K562 (cell line): ENCODE data around the gene KLF13. TPM values are rescaled to one million over a fixed set of nuclear protein-coding genes. Genes with fewer than 3 reads are reported as not detected.
A peak's percentile ranks its signal among the peaks of the same experiment; 100 is the strongest.

Experiments
- ATF7 ChIP-seq: fragments of 450-650 bp; IDR thresholded peaks from 2 replicates; pipeline ENCODE4 v1.7.1; 2014; ENCODE audit warnings: mild to moderate bottlenecking, moderate library complexity
- GATAD2A ChIP-seq: fragments of 450-650 bp; IDR thresholded peaks from 2 replicates; pipeline ENCODE4 v1.6.1; 2017
- HDAC1 ChIP-seq, 2 experiments: fragments of 450-650 bp; IDR thresholded peaks; 2 replicates each; pipeline ENCODE4 v1.6.1; 2016 to 2017; ENCODE audit warnings: inconsistent platforms in 1 of 2, mild to moderate bottlenecking in 1 of 2, moderate library complexity in 1 of 2
- L3MBTL2 ChIP-seq: fragments of 450-650 bp; IDR thresholded peaks from 2 replicates; pipeline ENCODE4 v1.6.1; 2016; ENCODE audit warnings: mild to moderate bottlenecking, moderate library complexity
- NFATC3 ChIP-seq: fragments of 450-650 bp; IDR thresholded peaks from 2 replicates; pipeline ENCODE4 v1.6.1; 2017; ENCODE audit warnings: mild to moderate bottlenecking
- RBFOX2 ChIP-seq: fragments of 200-400 bp; formaldehyde crosslinking; IDR thresholded peaks from 2 replicates; pipeline ENCODE4 v1.6.1; 2017; ENCODE audit warnings: low read depth, mild to moderate bottlenecking, low read length, moderate library complexity
- TGIF2 ChIP-seq: sonication (generic); formaldehyde crosslinking; IDR thresholded peaks from 2 replicates; pipeline ENCODE4 v1.8.1; 2022; ENCODE audit warnings: mild to moderate bottlenecking, missing genetic modification reagents, moderate library complexity
- polyA plus RNA-seq, 8 experiments: library from polyadenylated mRNA; depleted of rRNA in 4 of 8; stranded (reverse) in 5 of 8; unstranded in 3 of 8; fragments of >200 nt; fragmentation: Nextera tagmentation in 2 of 8; fragmentation: Illumina TruSeq in 1 of 8; extraction: Ambion mirVana in 2 of 8; extraction: Trizol in 1 of 8; gene quantifications; 2 replicates each; pipeline versions ENCODE4 v1.2.1 to v1.2.3, GENCODE V29; 2011 to 2014; ENCODE audit warnings: inconsistent platforms in 1 of 8, missing spikeins in 1 of 8
- total RNA-seq, 7 experiments: library from RNA; depleted of rRNA in 6 of 7; stranded (reverse); fragments of >200 nt in 6 of 7; fragmentation: Illumina TruSeq in 2 of 7; extraction: Trizol in 2 of 7; gene quantifications; 2 replicates each; pipeline versions ENCODE4 v1.2.1 to v1.2.3, GENCODE V29; 2011 to 2021; ENCODE audit warnings: low replicate concordance in 1 of 7
- TF ChIP-seq, protein P1 (sequence below): fragments of 450-650 bp; IDR thresholded peaks from 2 replicates; pipeline ENCODE4 v1.7.1; 2018; ENCODE audit warnings: mild to moderate bottlenecking, low read depth; ENCODE audit not compliant: partially characterized antibody
- TF ChIP-seq, protein P2 (sequence below): sonication (generic); formaldehyde crosslinking; IDR thresholded peaks from 2 replicates; pipeline ENCODE4 v1.8.0; 2022; ENCODE audit warnings: missing genetic modification reagents, mild to moderate bottlenecking, moderate library complexity, borderline replicate concordance
- TF ChIP-seq, protein P3 (sequence below): fragments of 450-650 bp; IDR thresholded peaks from 2 replicates; pipeline ENCODE4 v1.6.1; 2016; ENCODE audit warnings: mild to moderate bottlenecking, moderate library complexity

The KLF13 gene
- total and polyA plus RNA-seq, 9 of the 15 experiments (the other 6 are each of a cell fraction or from before 2014, with no cell fraction given), result 1.8 to 10.5 (median 4.8) TPM

DNA sequence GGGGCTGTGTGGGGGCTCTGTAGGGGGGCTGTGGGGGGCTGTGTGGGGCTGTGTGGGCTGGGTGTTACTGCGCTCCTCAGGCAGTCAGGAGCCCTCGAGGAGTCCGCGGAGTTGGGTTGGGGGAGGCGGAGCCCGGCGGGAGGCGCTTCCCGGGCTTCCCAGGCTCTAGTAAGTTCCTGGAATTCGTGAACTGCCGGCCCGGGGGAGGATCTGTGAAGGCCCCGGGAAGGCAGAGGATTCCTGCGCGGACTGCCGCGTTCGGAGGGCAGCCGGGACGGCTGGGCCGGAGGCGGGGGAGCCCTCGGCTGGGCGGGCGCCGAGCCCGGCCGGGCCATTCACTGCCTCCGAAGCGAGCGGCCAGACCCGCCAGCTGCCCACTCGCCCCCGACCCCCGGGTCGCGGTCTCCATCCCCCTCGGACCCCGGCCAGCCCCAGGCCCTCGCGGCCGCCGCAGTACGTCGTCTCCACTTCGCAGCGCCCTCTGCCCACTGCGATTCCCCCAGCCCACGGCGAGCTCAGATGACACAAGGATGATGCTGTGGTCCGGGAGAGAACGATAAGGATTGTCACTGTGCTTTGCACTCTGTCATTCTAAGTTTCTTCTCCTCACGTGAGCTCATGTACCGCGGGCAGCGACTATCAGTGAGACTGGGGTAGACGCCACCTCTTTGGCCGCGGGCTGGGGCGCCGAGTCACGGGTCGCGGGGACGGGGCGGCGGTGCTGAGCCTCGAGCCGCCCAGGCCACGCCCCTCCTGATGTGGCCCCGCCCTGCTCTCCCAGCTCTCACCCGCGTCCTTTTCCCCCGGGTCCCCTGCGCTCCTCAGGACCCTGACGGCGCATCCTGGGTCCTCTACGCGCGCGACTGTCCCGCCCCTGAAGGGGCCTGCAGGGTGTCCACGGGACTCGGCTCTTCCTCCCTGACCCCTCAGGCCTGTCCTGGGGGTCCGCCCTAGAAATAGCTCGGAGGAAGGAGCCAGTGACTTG is 65.3 kb downstream of the KLF13 start (continued):
- TF ChIP-seq, protein P1, sequence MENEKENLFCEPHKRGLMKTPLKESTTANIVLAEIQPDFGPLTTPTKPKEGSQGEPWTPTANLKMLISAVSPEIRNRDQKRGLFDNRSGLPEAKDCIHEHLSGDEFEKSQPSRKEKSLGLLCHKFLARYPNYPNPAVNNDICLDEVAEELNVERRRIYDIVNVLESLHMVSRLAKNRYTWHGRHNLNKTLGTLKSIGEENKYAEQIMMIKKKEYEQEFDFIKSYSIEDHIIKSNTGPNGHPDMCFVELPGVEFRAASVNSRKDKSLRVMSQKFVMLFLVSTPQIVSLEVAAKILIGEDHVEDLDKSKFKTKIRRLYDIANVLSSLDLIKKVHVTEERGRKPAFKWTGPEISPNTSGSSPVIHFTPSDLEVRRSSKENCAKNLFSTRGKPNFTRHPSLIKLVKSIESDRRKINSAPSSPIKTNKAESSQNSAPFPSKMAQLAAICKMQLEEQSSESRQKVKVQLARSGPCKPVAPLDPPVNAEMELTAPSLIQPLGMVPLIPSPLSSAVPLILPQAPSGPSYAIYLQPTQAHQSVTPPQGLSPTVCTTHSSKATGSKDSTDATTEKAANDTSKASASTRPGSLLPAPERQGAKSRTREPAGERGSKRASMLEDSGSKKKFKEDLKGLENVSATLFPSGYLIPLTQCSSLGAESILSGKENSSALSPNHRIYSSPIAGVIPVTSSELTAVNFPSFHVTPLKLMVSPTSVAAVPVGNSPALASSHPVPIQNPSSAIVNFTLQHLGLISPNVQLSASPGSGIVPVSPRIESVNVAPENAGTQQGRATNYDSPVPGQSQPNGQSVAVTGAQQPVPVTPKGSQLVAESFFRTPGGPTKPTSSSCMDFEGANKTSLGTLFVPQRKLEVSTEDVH, result no peak
- TF ChIP-seq NFATC3 (0 out of 2 replicates have a peak, but pooled peaks have one; percentile 37), L3MBTL2 (peak; percentile 54), TGIF2 (CRISPR knock-in tag) (no peak), ATF7 (peak; percentile 69), RBFOX2 (peak; percentile 17; the same call in 1 of the 2 replicates), GATAD2A (no peak), HDAC1 (IDR thresholded peaks at IDR 0.05) (peak in 1 of 2 experiments; percentile 56; a peak in 1 of 4 replicates)
- TF ChIP-seq, protein P2, sequence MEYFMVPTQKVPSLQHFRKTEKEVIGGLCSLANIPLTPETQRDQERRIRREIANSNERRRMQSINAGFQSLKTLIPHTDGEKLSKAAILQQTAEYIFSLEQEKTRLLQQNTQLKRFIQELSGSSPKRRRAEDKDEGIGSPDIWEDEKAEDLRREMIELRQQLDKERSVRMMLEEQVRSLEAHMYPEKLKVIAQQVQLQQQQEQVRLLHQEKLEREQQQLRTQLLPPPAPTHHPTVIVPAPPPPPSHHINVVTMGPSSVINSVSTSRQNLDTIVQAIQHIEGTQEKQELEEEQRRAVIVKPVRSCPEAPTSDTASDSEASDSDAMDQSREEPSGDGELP (CRISPR knock-in tag), result peak; percentile 51; the same call in 1 of the 2 replicates
- TF ChIP-seq, protein P3, sequence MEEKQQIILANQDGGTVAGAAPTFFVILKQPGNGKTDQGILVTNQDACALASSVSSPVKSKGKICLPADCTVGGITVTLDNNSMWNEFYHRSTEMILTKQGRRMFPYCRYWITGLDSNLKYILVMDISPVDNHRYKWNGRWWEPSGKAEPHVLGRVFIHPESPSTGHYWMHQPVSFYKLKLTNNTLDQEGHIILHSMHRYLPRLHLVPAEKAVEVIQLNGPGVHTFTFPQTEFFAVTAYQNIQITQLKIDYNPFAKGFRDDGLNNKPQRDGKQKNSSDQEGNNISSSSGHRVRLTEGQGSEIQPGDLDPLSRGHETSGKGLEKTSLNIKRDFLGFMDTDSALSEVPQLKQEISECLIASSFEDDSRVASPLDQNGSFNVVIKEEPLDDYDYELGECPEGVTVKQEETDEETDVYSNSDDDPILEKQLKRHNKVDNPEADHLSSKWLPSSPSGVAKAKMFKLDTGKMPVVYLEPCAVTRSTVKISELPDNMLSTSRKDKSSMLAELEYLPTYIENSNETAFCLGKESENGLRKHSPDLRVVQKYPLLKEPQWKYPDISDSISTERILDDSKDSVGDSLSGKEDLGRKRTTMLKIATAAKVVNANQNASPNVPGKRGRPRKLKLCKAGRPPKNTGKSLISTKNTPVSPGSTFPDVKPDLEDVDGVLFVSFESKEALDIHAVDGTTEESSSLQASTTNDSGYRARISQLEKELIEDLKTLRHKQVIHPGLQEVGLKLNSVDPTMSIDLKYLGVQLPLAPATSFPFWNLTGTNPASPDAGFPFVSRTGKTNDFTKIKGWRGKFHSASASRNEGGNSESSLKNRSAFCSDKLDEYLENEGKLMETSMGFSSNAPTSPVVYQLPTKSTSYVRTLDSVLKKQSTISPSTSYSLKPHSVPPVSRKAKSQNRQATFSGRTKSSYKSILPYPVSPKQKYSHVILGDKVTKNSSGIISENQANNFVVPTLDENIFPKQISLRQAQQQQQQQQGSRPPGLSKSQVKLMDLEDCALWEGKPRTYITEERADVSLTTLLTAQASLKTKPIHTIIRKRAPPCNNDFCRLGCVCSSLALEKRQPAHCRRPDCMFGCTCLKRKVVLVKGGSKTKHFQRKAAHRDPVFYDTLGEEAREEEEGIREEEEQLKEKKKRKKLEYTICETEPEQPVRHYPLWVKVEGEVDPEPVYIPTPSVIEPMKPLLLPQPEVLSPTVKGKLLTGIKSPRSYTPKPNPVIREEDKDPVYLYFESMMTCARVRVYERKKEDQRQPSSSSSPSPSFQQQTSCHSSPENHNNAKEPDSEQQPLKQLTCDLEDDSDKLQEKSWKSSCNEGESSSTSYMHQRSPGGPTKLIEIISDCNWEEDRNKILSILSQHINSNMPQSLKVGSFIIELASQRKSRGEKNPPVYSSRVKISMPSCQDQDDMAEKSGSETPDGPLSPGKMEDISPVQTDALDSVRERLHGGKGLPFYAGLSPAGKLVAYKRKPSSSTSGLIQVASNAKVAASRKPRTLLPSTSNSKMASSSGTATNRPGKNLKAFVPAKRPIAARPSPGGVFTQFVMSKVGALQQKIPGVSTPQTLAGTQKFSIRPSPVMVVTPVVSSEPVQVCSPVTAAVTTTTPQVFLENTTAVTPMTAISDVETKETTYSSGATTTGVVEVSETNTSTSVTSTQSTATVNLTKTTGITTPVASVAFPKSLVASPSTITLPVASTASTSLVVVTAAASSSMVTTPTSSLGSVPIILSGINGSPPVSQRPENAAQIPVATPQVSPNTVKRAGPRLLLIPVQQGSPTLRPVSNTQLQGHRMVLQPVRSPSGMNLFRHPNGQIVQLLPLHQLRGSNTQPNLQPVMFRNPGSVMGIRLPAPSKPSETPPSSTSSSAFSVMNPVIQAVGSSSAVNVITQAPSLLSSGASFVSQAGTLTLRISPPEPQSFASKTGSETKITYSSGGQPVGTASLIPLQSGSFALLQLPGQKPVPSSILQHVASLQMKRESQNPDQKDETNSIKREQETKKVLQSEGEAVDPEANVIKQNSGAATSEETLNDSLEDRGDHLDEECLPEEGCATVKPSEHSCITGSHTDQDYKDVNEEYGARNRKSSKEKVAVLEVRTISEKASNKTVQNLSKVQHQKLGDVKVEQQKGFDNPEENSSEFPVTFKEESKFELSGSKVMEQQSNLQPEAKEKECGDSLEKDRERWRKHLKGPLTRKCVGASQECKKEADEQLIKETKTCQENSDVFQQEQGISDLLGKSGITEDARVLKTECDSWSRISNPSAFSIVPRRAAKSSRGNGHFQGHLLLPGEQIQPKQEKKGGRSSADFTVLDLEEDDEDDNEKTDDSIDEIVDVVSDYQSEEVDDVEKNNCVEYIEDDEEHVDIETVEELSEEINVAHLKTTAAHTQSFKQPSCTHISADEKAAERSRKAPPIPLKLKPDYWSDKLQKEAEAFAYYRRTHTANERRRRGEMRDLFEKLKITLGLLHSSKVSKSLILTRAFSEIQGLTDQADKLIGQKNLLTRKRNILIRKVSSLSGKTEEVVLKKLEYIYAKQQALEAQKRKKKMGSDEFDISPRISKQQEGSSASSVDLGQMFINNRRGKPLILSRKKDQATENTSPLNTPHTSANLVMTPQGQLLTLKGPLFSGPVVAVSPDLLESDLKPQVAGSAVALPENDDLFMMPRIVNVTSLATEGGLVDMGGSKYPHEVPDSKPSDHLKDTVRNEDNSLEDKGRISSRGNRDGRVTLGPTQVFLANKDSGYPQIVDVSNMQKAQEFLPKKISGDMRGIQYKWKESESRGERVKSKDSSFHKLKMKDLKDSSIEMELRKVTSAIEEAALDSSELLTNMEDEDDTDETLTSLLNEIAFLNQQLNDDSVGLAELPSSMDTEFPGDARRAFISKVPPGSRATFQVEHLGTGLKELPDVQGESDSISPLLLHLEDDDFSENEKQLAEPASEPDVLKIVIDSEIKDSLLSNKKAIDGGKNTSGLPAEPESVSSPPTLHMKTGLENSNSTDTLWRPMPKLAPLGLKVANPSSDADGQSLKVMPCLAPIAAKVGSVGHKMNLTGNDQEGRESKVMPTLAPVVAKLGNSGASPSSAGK, result no peak
